HEK293 (cell line): ENCODE results near the gene ADPGK.

Experiments
- CTCF ChIA-PET: fragments of 350-600 bp; formaldehyde crosslinking; extraction: SDS; loops from one replicate; lab custom pipeline; 2021; ENCODE audit warnings: antibody characterized with exemption; lab: Yijun Ruan, JAX
- POLR2A ChIA-PET: fragments of 300-600 bp; formaldehyde crosslinking; extraction: SDS; loops from one replicate; lab custom pipeline; 2020; ENCODE audit warnings: antibody characterized with exemption, inconsistent platforms; lab: Yijun Ruan, JAX
- H3K27ac ChIP-seq: fragments of 200-500 bp; sonication (Bioruptor generic); 2 replicates; pipeline ENCODE4 v1.5.1; 2014; ENCODE audit warnings: low read depth, low read length, control low read depth, inconsistent platforms; ENCODE audit errors: extremely low read depth
- H3K36me3 ChIP-seq, 2 experiments: fragments of 200-500 bp in 1 of 2; sonication (Bioruptor generic) in 1 of 2; 1 replicate in 1 of 2; 2 replicates in 1 of 2; pipeline ENCODE4 v1.5.1; 2014 to 2017; ENCODE audit warnings: inconsistent platforms in 2 of 2, low read length in 2 of 2; ENCODE audit not compliant: control insufficient read depth in 2 of 2, insufficient read depth in 1 of 2
- H3K4me1 ChIP-seq: fragments of 200-500 bp; sonication (Bioruptor generic); 2 replicates; pipeline ENCODE4 v1.5.1; 2014; ENCODE audit warnings: mild to moderate bottlenecking, low read length, inconsistent platforms; ENCODE audit not compliant: control insufficient read depth, insufficient read depth
- H3K4me3 ChIP-seq: 2 replicates; pipeline ENCODE4 v1.5.1; 2011; ENCODE audit warnings: low read depth, mild to moderate bottlenecking, control low read depth, low read length, moderate library complexity
- H3K9me3 ChIP-seq: fragments of 200-500 bp; sonication (Bioruptor generic); 2 replicates; pipeline ENCODE4 v1.5.1; 2014; ENCODE audit warnings: low read depth, low read length, inconsistent platforms; ENCODE audit not compliant: control insufficient read depth, insufficient read depth
- GFI1B ChIP-seq: fragments of 450-650 bp; formaldehyde crosslinking; IDR thresholded peaks from 2 replicates; pipeline ENCODE4 v1.5.1; 2016; ENCODE audit warnings: missing biosample characterization, missing genetic modification characterization
- INSM2 ChIP-seq: fragments of 450-650 bp; formaldehyde crosslinking; IDR thresholded peaks from 2 replicates; pipeline ENCODE4 v1.5.1; 2016; ENCODE audit warnings: missing biosample characterization, missing genetic modification characterization
- KLF16 ChIP-seq: fragments of 450-650 bp; formaldehyde crosslinking; IDR thresholded peaks from 2 replicates; pipeline ENCODE4 v1.5.1; 2017; ENCODE audit warnings: missing biosample characterization, missing genetic modification characterization
- PBX3 ChIP-seq: sonication (generic); formaldehyde crosslinking; IDR thresholded peaks from 2 replicates; pipeline ENCODE4 v1.8.1; 2022; ENCODE audit warnings: mild to moderate bottlenecking, moderate library complexity, missing genetic modification reagents
- PRDM4 ChIP-seq: fragments of 450-650 bp; formaldehyde crosslinking; IDR thresholded peaks from 2 replicates; pipeline ENCODE4 v1.5.1; 2017; ENCODE audit warnings: missing biosample characterization, missing genetic modification characterization
- ZBTB21 ChIP-seq: fragments of 450-650 bp; formaldehyde crosslinking; IDR thresholded peaks from 2 replicates; pipeline ENCODE4 v1.5.1; 2017; ENCODE audit warnings: missing biosample characterization, missing genetic modification characterization
- ZNF121 ChIP-seq: fragments of 450-650 bp; formaldehyde crosslinking; IDR thresholded peaks from 2 replicates; pipeline ENCODE4 v1.5.1; 2016; ENCODE audit warnings: missing biosample characterization, missing genetic modification characterization
- ZNF155 ChIP-seq: fragments of 450-650 bp; formaldehyde crosslinking; IDR thresholded peaks from 2 replicates; pipeline ENCODE4 v1.5.1; 2016; ENCODE audit warnings: missing biosample characterization, missing genetic modification characterization
- ZNF2 ChIP-seq: fragments of 450-650 bp; formaldehyde crosslinking; IDR thresholded peaks from 2 replicates; pipeline ENCODE4 v1.5.1; 2016; ENCODE audit warnings: missing biosample characterization, missing genetic modification characterization
- ZNF341 ChIP-seq: fragments of 450-650 bp; formaldehyde crosslinking; IDR thresholded peaks from 2 replicates; pipeline ENCODE4; 2016; ENCODE audit warnings: low read depth, missing biosample characterization, missing genetic modification characterization
- ZNF580 ChIP-seq: fragments of 450-650 bp; formaldehyde crosslinking; IDR thresholded peaks from 2 replicates; pipeline ENCODE4 v1.5.1; 2016; ENCODE audit warnings: missing biosample characterization, missing genetic modification characterization
- ZNF629 ChIP-seq: fragments of 450-650 bp; formaldehyde crosslinking; IDR thresholded peaks from 2 replicates; pipeline ENCODE4 v1.5.1; 2017; ENCODE audit warnings: missing biosample characterization, missing genetic modification characterization
- ZNF658 ChIP-seq: fragments of 450-650 bp; formaldehyde crosslinking; IDR thresholded peaks from 2 replicates; pipeline ENCODE4; 2016; ENCODE audit warnings: missing biosample characterization, missing genetic modification characterization
- ZNF843 ChIP-seq: fragments of 450-650 bp; formaldehyde crosslinking; IDR thresholded peaks from 2 replicates; pipeline ENCODE4 v1.5.1; 2016; ENCODE audit warnings: missing biosample characterization, missing genetic modification characterization
- TF ChIP-seq, protein P1 (sequence below): fragments of 450-650 bp; formaldehyde crosslinking; IDR thresholded peaks from 2 replicates; pipeline ENCODE4 v1.5.1; 2016; ENCODE audit warnings: missing biosample characterization, missing genetic modification characterization
- TF ChIP-seq, protein P2 (sequence below): fragments of 450-650 bp; formaldehyde crosslinking; IDR thresholded peaks from 2 replicates; pipeline ENCODE4 v1.5.1; 2016; ENCODE audit warnings: missing biosample characterization, missing genetic modification characterization

ADPGK gene

GRCh38 chr15:72754096-72754495 is 29.5 kb downstream of the ADPGK start (continued):
- TF ChIP-seq PRDM4 (no peak), GFI1B (tag by site-specific recombination) (no peak), ZNF155 (tag by site-specific recombination) (no peak), KLF16 (tag by site-specific recombination) (no peak)
- TF ChIP-seq, protein P1, sequence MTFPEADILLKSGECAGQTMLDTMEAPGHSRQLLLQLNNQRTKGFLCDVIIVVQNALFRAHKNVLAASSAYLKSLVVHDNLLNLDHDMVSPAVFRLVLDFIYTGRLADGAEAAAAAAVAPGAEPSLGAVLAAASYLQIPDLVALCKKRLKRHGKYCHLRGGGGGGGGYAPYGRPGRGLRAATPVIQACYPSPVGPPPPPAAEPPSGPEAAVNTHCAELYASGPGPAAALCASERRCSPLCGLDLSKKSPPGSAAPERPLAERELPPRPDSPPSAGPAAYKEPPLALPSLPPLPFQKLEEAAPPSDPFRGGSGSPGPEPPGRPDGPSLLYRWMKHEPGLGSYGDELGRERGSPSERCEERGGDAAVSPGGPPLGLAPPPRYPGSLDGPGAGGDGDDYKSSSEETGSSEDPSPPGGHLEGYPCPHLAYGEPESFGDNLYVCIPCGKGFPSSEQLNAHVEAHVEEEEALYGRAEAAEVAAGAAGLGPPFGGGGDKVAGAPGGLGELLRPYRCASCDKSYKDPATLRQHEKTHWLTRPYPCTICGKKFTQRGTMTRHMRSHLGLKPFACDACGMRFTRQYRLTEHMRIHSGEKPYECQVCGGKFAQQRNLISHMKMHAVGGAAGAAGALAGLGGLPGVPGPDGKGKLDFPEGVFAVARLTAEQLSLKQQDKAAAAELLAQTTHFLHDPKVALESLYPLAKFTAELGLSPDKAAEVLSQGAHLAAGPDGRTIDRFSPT (tag by site-specific recombination): no peak

DNA sequence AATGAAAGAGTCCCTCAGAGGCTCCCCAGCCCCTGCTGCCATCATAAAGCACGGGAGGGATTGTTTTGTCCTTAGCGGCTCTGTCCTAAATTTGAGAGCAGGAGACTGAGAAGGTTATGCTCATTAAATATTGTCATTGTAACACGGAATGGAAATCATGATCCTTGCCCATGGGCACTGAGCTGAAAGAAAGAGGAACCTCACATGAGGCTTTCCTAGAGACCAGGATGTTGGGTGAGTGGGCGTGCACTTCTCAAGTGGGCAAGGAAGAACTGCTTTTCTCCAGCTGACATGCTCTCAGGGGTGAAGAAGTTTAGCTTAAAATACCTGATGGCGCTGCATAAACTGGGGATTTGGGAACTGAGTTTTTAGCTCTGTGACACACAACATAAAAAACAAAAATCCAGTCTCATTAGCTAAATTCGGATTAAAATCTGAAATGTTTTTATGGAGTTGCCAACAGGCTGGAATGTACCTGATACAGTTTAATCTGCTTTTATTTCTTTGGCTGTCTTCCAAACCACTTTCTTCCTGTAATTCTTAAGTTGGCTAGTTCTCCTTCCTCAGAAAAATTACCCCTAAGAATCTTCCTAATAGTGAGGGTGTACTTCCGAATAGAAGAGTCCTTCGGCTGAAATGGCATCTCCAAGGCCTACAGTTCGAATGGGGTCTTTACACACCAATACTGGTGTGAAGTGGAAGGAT is 31.7 kb downstream of the ADPGK start:
- TF ChIP-seq ZBTB21: no peak
- TF ChIP-seq ZNF629 (tag by site-specific recombination): no peak
- TF ChIP-seq ZNF2 (tag by site-specific recombination): no peak
- no peak for TF ChIP-seq INSM2 (tag by site-specific recombination)
- no peak for TF ChIP-seq ZNF658
- TF ChIP-seq, protein P2, sequence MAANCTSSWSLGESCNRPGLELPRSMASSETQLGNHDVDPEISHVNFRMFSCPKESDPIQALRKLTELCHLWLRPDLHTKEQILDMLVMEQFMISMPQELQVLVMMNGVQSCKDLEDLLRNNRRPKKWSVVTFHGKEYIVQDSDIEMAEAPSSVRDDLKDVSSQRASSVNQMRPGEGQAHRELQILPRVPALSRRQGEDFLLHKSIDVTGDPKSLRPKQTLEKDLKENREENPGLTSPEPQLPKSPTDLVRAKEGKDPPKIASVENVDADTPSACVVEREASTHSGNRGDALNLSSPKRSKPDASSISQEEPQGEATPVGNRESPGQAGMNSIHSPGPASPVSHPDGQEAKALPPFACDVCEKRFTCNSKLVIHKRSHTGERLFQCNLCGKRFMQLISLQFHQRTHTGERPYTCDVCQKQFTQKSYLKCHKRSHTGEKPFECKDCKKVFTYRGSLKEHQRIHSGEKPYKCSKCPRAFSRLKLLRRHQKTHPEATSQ (tag by site-specific recombination): no peak
- no peak for TF ChIP-seq PBX3 (CRISPR knock-in tag)
- TF ChIP-seq ZNF843 (tag by site-specific recombination): no peak
- Histone ChIP-seq H3K4me3 (no peak overlapping the region), H3K27ac (no peak overlapping the region), H3K4me1 (no peaks in the 10 kb centered on the region), H3K9me3 (no peaks in the 10 kb centered on the region), H3K36me3 (peaks cover 0 to 62% of the 10 kb centered on the region in 2 experiments; a peak in 2 of 3 replicates)
- ChIA-PET CTCF (interaction anchor here (2.0 kb wide), 1 partner anchor 30 kb away, joined by 10 read pairs; no protein-coding TSS in a partner anchor), POLR2A (no interaction called here)

GRCh38 chr15:72749700-72750099 is 33.9 kb downstream of the ADPGK start:
- no peaks in the 10 kb centered on the region for H3K9me3 ChIP-seq
- H3K27ac ChIP-seq: no peak overlapping the region
- POLR2A ChIA-PET: no interaction called here
- TF ChIP-seq ZNF121 (tag by site-specific recombination): no peak
- 0 out of 2 replicates have a peak, but pooled peaks have one; percentile 18 for TF ChIP-seq ZNF580 (tag by site-specific recombination)
- TF ChIP-seq ZNF341 (tag by site-specific recombination): no peak
- peaks cover 7 to 40% of the 10 kb centered on the region in 2 experiments for H3K36me3 ChIP-seq
- H3K4me1 ChIP-seq: no peaks in the 10 kb centered on the region
- no peak overlapping the region for H3K4me3 ChIP-seq
- CTCF ChIA-PET: interaction anchor here (0.6 to 3.4 kb wide), 3 partner anchors 28 to 706 kb away, joined by 5 to 19 read pairs (median 5); no protein-coding TSS in a partner anchor
